Testis (tissue), 2 donors: Measurements from ENCODE around the gene LELP1.

Experiments
- POLR2A ChIP-seq: fragments of 450-650 bp; IDR thresholded peaks from one replicate; pipeline ENCODE4 v1.6.1; 2017; ENCODE audit warnings: antibody characterized with exemption, mild to moderate bottlenecking, moderate library complexity
- TF ChIP-seq, protein P1 (sequence below), 3 experiments: fragments of 450-650 bp in 2 of 3; fragments of 200-600 bp in 1 of 3; sonication (generic) in 1 of 3; IDR thresholded peaks; one replicate each; pipeline ENCODE4 v1.5.1; 2016 to 2019; ENCODE audit warnings: antibody characterized with exemption in 3 of 3, mild to moderate bottlenecking in 2 of 3, moderate library complexity in 1 of 3

DNA sequence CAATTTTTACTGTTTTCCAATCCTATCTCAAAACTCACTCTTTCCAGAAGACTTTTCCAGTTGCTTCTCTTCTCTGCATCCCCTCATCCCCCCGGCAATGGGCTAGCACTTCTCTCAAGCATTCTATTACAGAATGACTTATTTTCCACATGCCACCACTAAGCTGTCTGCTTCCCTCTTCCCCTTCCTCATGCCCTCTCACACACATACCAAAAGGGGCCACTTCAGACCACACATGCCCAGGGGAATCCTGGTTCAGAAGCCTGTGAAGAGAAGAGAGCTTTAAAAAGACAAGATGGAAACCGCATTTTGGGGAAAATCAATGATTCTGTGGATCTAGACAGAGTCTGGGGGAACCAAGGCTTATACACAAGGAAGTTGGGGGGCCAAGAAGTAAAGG, 47.9 kb downstream of the LELP1 start:
- TF ChIP-seq, protein P1, sequence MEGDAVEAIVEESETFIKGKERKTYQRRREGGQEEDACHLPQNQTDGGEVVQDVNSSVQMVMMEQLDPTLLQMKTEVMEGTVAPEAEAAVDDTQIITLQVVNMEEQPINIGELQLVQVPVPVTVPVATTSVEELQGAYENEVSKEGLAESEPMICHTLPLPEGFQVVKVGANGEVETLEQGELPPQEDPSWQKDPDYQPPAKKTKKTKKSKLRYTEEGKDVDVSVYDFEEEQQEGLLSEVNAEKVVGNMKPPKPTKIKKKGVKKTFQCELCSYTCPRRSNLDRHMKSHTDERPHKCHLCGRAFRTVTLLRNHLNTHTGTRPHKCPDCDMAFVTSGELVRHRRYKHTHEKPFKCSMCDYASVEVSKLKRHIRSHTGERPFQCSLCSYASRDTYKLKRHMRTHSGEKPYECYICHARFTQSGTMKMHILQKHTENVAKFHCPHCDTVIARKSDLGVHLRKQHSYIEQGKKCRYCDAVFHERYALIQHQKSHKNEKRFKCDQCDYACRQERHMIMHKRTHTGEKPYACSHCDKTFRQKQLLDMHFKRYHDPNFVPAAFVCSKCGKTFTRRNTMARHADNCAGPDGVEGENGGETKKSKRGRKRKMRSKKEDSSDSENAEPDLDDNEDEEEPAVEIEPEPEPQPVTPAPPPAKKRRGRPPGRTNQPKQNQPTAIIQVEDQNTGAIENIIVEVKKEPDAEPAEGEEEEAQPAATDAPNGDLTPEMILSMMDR (IDR thresholded peaks at IDR 0.05): no peak
- TF ChIP-seq POLR2A: no peak
